D721Med (cell line): ENCODE results near the gene SLC25A21.

Experiments used
- DNase-seq: peaks from one replicate; pipeline ENCODE4 v3.0.0; 2011; ENCODE audit warnings: low spot score; ENCODE audit not compliant: insufficient read length
- FAIRE-seq: peaks from 2 replicates; lab custom pipeline; 2011; peaks lifted over from hg19 to GRCh38; lab: Jason Lieb, UNC
- CTCF ChIP-seq: IDR thresholded peaks from 2 replicates; pipeline ENCODE4 v1.5.1; 2012; ENCODE audit warnings: mild to moderate bottlenecking, control low read depth; ENCODE audit not compliant: insufficient read depth; ENCODE audit errors: missing control alignments

The SLC25A21 gene

GRCh38 chr14:36974985-36975384 is 197.4 kb downstream of the SLC25A21 start:
- TF ChIP-seq CTCF = no peak
- DNase-seq (no peak), FAIRE-seq (no peak)

- DNase-seq = no peak
- no peak for FAIRE-seq
- TF ChIP-seq CTCF = no peak
Observed at GRCh38 chr14:36973806-36974442, 198.5 kb downstream of the SLC25A21 start.

GRCh38 chr14:36971263-36971855 is 201.0 kb downstream of the SLC25A21 start:
- no peak for DNase-seq
- no peak for TF ChIP-seq CTCF
- FAIRE-seq = no peak

GRCh38 chr14:36967892-36968555 is 204.4 kb downstream of the SLC25A21 start:
- no peak for FAIRE-seq

GRCh38 chr14:36955967-36956366 is 216.4 kb downstream of the SLC25A21 start:
- no peak for TF ChIP-seq CTCF
- DNase-seq (no peak), FAIRE-seq (no peak)

More at GRCh38 chr14:36967892-36968555, 204.4 kb downstream of the SLC25A21 start:
- no peak for DNase-seq
- no peak for TF ChIP-seq CTCF

GRCh38 chr14:36955376-36955775 is 217.0 kb downstream of the SLC25A21 start:
- FAIRE-seq = no peak
- no peak for DNase-seq
- TF ChIP-seq CTCF = no peak

GRCh38 chr14:36952689-36953088 is 219.7 kb downstream of the SLC25A21 start:
- no peak for DNase-seq
- TF ChIP-seq CTCF = no peak
- FAIRE-seq = no peak
